ENCODE results near the gene HDAC5. TPM values are rescaled to one million over a fixed set of nuclear protein-coding genes. Genes with fewer than 3 reads are reported as not detected.
"Not testable (repeated sequence)": the region's sequence is repeated elsewhere in the genome, so short reads cannot be mapped to it uniquely, and the experiment has no call there.

HDAC5 gene
- total and polyA plus RNA-seq, 2 experiments from 2014 or later, result 28.5 to 98.7 TPM

- Histone ChIP-seq H3K79me2 (ENCODE audit: insufficient read depth) (peaks cover 20% of the 10 kb centered on the region; the same call in 1 of the 2 replicates), H3K36me3 (ENCODE audit: low read depth) (no peaks in the 10 kb centered on the region)
These were observed 23.2 kb upstream of the HDAC5 start for GRCh38 chr17:44146375-44147346.

GRCh38 chr17:44144966-44145739 is 21.7 kb upstream of the HDAC5 start:
- H3K27me3 ChIP-seq (replicated peaks; ENCODE audit: insufficient read depth), result no peaks in the 10 kb centered on the region
- H3K9ac ChIP-seq, result no peak overlapping the region
- in situ Hi-C loops (cut with MboI), result no loop called here
- H3K4me1 ChIP-seq (ENCODE audit: insufficient read depth), result no peaks in the 10 kb centered on the region
- no peak overlapping the region for H3K4me2 ChIP-seq (ENCODE audit: unreplicated experiment)
- H3K9me2 ChIP-seq (ENCODE audit: insufficient read depth), result no peaks in the 10 kb centered on the region
- TF ChIP-seq EZH2phosphoT487 (IDR thresholded peaks at IDR 0.05; ENCODE audit: insufficient read depth, low read depth) (no peak), EZH2 (IDR thresholded peaks at IDR 0.05; ENCODE audit: insufficient read depth, poor library complexity, severe bottlenecking) (no peak)
- H3K27ac ChIP-seq, result no peak overlapping the region
- H3K9me3 ChIP-seq (ENCODE audit: low read depth), result no peaks in the 10 kb centered on the region
- H4K20me1 ChIP-seq (ENCODE audit: insufficient read depth), result no peaks in the 10 kb centered on the region
- DNase-seq, result no peak
- WGBS, 2 experiments (ENCODE audit: low coverage in 1 of 2, low lambda C conversion rate in 2 of 2, missing lambda C conversion rate in 2 of 2), result 87% methylated on average over 6 to 7 of the region's 7 CpGs
- H3K4me3 ChIP-seq, result no peak overlapping the region
- H3K79me2 ChIP-seq (ENCODE audit: insufficient read depth), result peaks cover 14% of the 10 kb centered on the region; the same call in 1 of the 2 replicates
- no peak overlapping the region for H2AFZ ChIP-seq
- H3F3A ChIP-seq (ENCODE audit: insufficient read depth), result peaks cover 10% of the 10 kb centered on the region; the same call in 1 of the 2 replicates
- H3K36me3 ChIP-seq (ENCODE audit: low read depth), result no peaks in the 10 kb centered on the region

More at GRCh38 chr17:44146375-44147346, 23.2 kb upstream of the HDAC5 start:
- Histone ChIP-seq H3F3A (ENCODE audit: insufficient read depth) (peaks cover 10% of the 10 kb centered on the region; the same call in 1 of the 2 replicates), H3K4me3 (no peak overlapping the region), H3K9me3 (ENCODE audit: low read depth) (no peaks in the 10 kb centered on the region), H3K4me1 (ENCODE audit: insufficient read depth) (no peaks in the 10 kb centered on the region), H4K20me1 (ENCODE audit: insufficient read depth) (no peaks in the 10 kb centered on the region), H3K27ac (no peak overlapping the region), H3K27me3 (replicated peaks; ENCODE audit: insufficient read depth) (no peaks in the 10 kb centered on the region), H3K4me2 (ENCODE audit: unreplicated experiment) (no peak overlapping the region), H3K9ac (no peak overlapping the region), H2AFZ (no peak overlapping the region), H3K9me2 (ENCODE audit: insufficient read depth) (no peaks in the 10 kb centered on the region)
- DNase-seq, result no peak
- WGBS, 2 experiments (ENCODE audit: low coverage in 1 of 2, low lambda C conversion rate in 2 of 2, missing lambda C conversion rate in 2 of 2), result 35 to 57% methylated on average over 2 of the region's 2 CpGs
- in situ Hi-C loops (cut with MboI), result no loop called here
- TF ChIP-seq EZH2 (IDR thresholded peaks at IDR 0.05; ENCODE audit: insufficient read depth, poor library complexity, severe bottlenecking) (no peak), EZH2phosphoT487 (IDR thresholded peaks at IDR 0.05; ENCODE audit: insufficient read depth, low read depth) (no peak)

- H4K20me1 ChIP-seq (ENCODE audit: insufficient read depth); in situ Hi-C loops (cut with MboI); H3K4me1 ChIP-seq (ENCODE audit: insufficient read depth); H3K9me3 ChIP-seq (ENCODE audit: low read depth); H3K9ac ChIP-seq; H2AFZ ChIP-seq; H3K9me2 ChIP-seq (ENCODE audit: insufficient read depth); H3K27ac ChIP-seq; H3K4me2 ChIP-seq (ENCODE audit: unreplicated experiment); H3K4me3 ChIP-seq; H3K27me3 ChIP-seq (replicated peaks; ENCODE audit: insufficient read depth); H3K36me3 ChIP-seq (ENCODE audit: low read depth); DNase-seq: not testable (repeated sequence)
- Histone ChIP-seq H3K79me2 (ENCODE audit: insufficient read depth) (peaks cover 14% of the 10 kb centered on the region; the same call in 1 of the 2 replicates), H3F3A (ENCODE audit: insufficient read depth) (peaks cover 15% of the 10 kb centered on the region)
- WGBS, 2 experiments (ENCODE audit: low coverage in 1 of 2, low lambda C conversion rate in 2 of 2, missing lambda C conversion rate in 2 of 2), result 82 to 84% methylated on average over 8 of the region's 8 CpGs
These were observed 20.5 kb upstream of the HDAC5 start for GRCh38 chr17:44143921-44144320.

GRCh38 chr17:44137891-44138709 is 14.7 kb upstream of the HDAC5 start:
- TF ChIP-seq EZH2 (IDR thresholded peaks at IDR 0.05; ENCODE audit: insufficient read depth, poor library complexity, severe bottlenecking), result no peak
- TF ChIP-seq EZH2phosphoT487 (IDR thresholded peaks at IDR 0.05; ENCODE audit: insufficient read depth, low read depth), result no peak
- Histone ChIP-seq H3K9me3 (ENCODE audit: low read depth) (no peaks in the 10 kb centered on the region), H3K9ac (peak overlapping the region; percentile 70), H3K4me1 (ENCODE audit: insufficient read depth) (peaks cover 18% of the 10 kb centered on the region), H3K4me3 (peak overlapping the region; percentile 61), H3K27ac (peak overlapping the region; percentile 87), H2AFZ (peak overlapping the region; percentile 66), H3K36me3 (ENCODE audit: low read depth) (no peaks in the 10 kb centered on the region), H3K4me2 (ENCODE audit: unreplicated experiment) (peak overlapping the region; percentile 78), H3K9me2 (ENCODE audit: insufficient read depth) (no peaks in the 10 kb centered on the region), H3F3A (ENCODE audit: insufficient read depth) (peaks cover 19% of the 10 kb centered on the region), H4K20me1 (ENCODE audit: insufficient read depth) (no peaks in the 10 kb centered on the region), H3K27me3 (replicated peaks; ENCODE audit: insufficient read depth) (no peaks in the 10 kb centered on the region), H3K79me2 (ENCODE audit: insufficient read depth) (peaks cover 7% of the 10 kb centered on the region; the same call in 1 of the 2 replicates)
- in situ Hi-C loops (cut with MboI), result no loop called here
- 1% methylated on average over 20 of the region's 20 CpGs for WGBS, 2 experiments (ENCODE audit: low coverage in 1 of 2, low lambda C conversion rate in 2 of 2, missing lambda C conversion rate in 2 of 2)
- DNase-seq, result peak; percentile 100
